Measurements from ENCODE around the gene MRPS6. TPM values are rescaled to one million over a fixed set of nuclear protein-coding genes. Genes with fewer than 3 reads are reported as not detected.
A peak's percentile ranks its signal among the peaks of the same experiment; 100 is the strongest.

The MRPS6 gene
- total RNA-seq, 4 donors from 2014 or later: 25.4 to 28.0 (median 26.1) TPM

GRCh38 chr21:34126269-34126668 lies 52.9 kb downstream of the MRPS6 start:
- no peak for TF ChIP-seq CTCF (IDR thresholded peaks at IDR 0.05)
- ATAC-seq (ENCODE audit: low FRiP score): no peak
- DNase-seq (ENCODE audit: low spot score): no peak

- ATAC-seq (ENCODE audit: low FRiP score) (no peak), DNase-seq (ENCODE audit: low spot score) (no peak)
These were observed 53.3 kb downstream of the MRPS6 start for GRCh38 chr21:34126691-34127090.

GRCh38 chr21:34128124-34128523 lies 54.7 kb downstream of the MRPS6 start:
- no peak for TF ChIP-seq CTCF (IDR thresholded peaks at IDR 0.05)
- DNase-seq (ENCODE audit: low spot score) (no peak), ATAC-seq (ENCODE audit: low FRiP score) (peak; percentile 48)

More at GRCh38 chr21:34126691-34127090, 53.3 kb downstream of the MRPS6 start:
- TF ChIP-seq CTCF (IDR thresholded peaks at IDR 0.05): no peak

GRCh38 chr21:34128674-34129038 lies 55.3 kb downstream of the MRPS6 start:
- peak; percentile 20 for ATAC-seq (ENCODE audit: low FRiP score)
- DNase-seq (ENCODE audit: low spot score): no peak
- no peak for TF ChIP-seq CTCF (IDR thresholded peaks at IDR 0.05)

GRCh38 chr21:34129039-34129891 lies 55.9 kb downstream of the MRPS6 start:
- peak; percentile 77 for ATAC-seq (ENCODE audit: low FRiP score)
- DNase-seq (ENCODE audit: low spot score): no peak
- TF ChIP-seq CTCF (IDR thresholded peaks at IDR 0.05): no peak

- TF ChIP-seq CTCF (IDR thresholded peaks at IDR 0.05): no peak
- ATAC-seq (ENCODE audit: low FRiP score) (no peak), DNase-seq (ENCODE audit: low spot score) (no peak)
These were observed 56.7 kb downstream of the MRPS6 start for GRCh38 chr21:34129901-34130715.
